DOHH2 (cell line): ENCODE data around the gene SEC23IP.

ENCODE experiments used
- CTCF ChIP-seq: fragments of 200-600 bp; sonication (generic); IDR thresholded peaks from one replicate; pipeline ENCODE4 v1.5.1; 2014; ENCODE audit warnings: antibody characterized with exemption, mild to moderate bottlenecking, low read depth, low read length; ENCODE audit not compliant: poor library complexity, severe bottlenecking
- EZH2phosphoT487 ChIP-seq: fragments of 200-600 bp; sonication (generic); IDR thresholded peaks from 2 replicates; pipeline ENCODE4 v1.6.1; 2017; ENCODE audit warnings: borderline replicate concordance, mild to moderate bottlenecking, antibody characterized with exemption, low read length, moderate library complexity, mixed read lengths

GRCh38 chr10:119893845-119894427, 1.4 kb downstream of the SEC23IP start:
- TF ChIP-seq CTCF (no peak), EZH2phosphoT487 (no peak)
